Activated T-helper 9 cell treated with anti-CD3 and anti-CD28 coated beads, Interleukin-2, amount 50 U/mL, for 16 hours (primary cell): ENCODE results near the gene FARS2.

Experiments used
- DNase-seq: peaks from one replicate; pipeline ENCODE4 v3.0.0-alpha.2; 2020; ENCODE audit warnings: low read depth

The FARS2 gene

GRCh38 chr6:5584078-5584482 is 322.8 kb downstream of the FARS2 start:
- DNase-seq: no peak

GRCh38 chr6:5587648-5588047 is 326.3 kb downstream of the FARS2 start:
- no peak for DNase-seq

GRCh38 chr6:5589422-5590141 is 328.3 kb downstream of the FARS2 start:
- DNase-seq: no peak

- DNase-seq: no peak
Measured at GRCh38 chr6:5590187-5590586, 328.9 kb downstream of the FARS2 start.

- DNase-seq: no peak
Measured at GRCh38 chr6:5592886-5593519, 331.7 kb downstream of the FARS2 start.

- DNase-seq: no peak
Measured at GRCh38 chr6:5595184-5595583, 333.9 kb downstream of the FARS2 start.

- no peak for DNase-seq
Measured at GRCh38 chr6:5597413-5597812, 336.1 kb downstream of the FARS2 start.

- DNase-seq: no peak
Measured at GRCh38 chr6:5598123-5598522, 336.8 kb downstream of the FARS2 start.

GRCh38 chr6:5599127-5599526 is 337.8 kb downstream of the FARS2 start:
- DNase-seq: no peak

GRCh38 chr6:5605937-5606336 is 344.6 kb downstream of the FARS2 start:
- DNase-seq: no peak

- no peak for DNase-seq
Measured at GRCh38 chr6:5606546-5606945, 345.2 kb downstream of the FARS2 start.

- no peak for DNase-seq
Measured at GRCh38 chr6:5610640-5611039, 349.3 kb downstream of the FARS2 start.

- DNase-seq: no peak
Measured at GRCh38 chr6:5617179-5617578, 355.9 kb downstream of the FARS2 start.

GRCh38 chr6:5619249-5619648 is 357.9 kb downstream of the FARS2 start:
- DNase-seq: no peak

GRCh38 chr6:5622276-5623005 is 361.1 kb downstream of the FARS2 start:
- no peak for DNase-seq

GRCh38 chr6:5623769-5624168 is 362.5 kb downstream of the FARS2 start:
- no peak for DNase-seq

- DNase-seq: no peak
Measured at GRCh38 chr6:5624256-5624655, 362.9 kb downstream of the FARS2 start.

GRCh38 chr6:5626727-5627426 is 365.6 kb downstream of the FARS2 start:
- DNase-seq: no peak

GRCh38 chr6:5630636-5631035 is 369.3 kb downstream of the FARS2 start:
- DNase-seq: no peak

- no peak for DNase-seq
Measured at GRCh38 chr6:5632348-5632935, 371.1 kb downstream of the FARS2 start.

GRCh38 chr6:5634525-5634924 is 373.2 kb downstream of the FARS2 start:
- DNase-seq: no peak
